ENCODE measurements around the gene PTPN7. TPM values are rescaled to one million over a fixed set of nuclear protein-coding genes. Genes with fewer than 3 reads are reported as not detected.

PTPN7 gene
- total RNA-seq, 1 donor from 2014 or later, result 7.9 TPM

DNA sequence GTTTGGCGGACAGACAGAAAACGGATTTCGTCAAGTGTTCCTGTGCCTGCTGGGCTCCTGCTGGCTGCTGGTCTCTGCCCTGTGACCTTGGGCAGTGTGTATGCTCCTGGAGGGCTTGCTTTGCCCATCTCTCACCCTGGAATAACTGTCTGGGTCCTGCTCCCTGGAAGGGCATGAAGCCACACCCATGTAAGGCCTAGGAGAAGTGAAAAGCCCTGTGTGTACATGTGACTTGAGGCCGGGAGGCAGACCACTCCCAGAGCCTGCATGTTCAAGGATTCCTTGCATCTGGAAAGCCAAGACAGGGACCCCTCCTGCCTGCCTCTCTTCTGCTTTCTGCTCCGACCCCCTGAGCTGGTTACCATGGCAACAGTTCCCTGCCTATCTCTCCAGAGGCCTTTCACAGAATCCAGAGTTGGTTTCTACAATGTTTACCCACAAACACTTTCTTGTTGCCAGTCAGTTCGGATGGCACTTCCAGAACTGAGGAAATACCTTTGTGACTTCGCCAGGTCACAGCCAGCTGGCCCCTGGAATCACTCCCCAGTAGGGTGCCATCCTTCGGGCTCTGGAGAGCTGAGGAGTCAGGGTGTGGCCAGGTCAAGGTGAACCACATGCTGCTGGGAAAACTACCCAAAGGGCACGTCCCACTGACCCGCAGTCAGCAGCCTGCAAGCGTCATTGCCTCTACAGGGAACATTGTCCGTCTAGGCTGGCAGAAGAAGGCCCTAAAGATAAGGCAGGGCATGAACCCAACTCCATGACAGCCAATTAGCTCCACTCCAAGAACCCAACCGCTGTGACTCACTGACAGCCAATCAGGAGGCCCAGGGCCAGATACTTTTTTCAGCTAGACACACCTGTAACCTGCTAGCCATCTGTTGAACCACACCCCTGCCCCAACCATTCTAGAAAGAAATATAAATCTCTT lies 52.3 kb downstream of the PTPN7 start:
- Histone ChIP-seq H3K9me3 (no peaks in the 10 kb centered on the region), H3K27me3 (no peaks in the 10 kb centered on the region), H3K4me1 (peaks cover 6% of the 10 kb centered on the region), H3K27ac (no peak overlapping the region), H3K36me3 (no peaks in the 10 kb centered on the region), H3K4me3 (no peak overlapping the region)
- intact Hi-C loops (cut with DNase I), result no loop called here
- no peak for DNase-seq (ENCODE audit: extremely low spot score in 2 of 2)
- TF ChIP-seq POLR2AphosphoS5 (IDR thresholded peaks at IDR 0.05; ENCODE audit: insufficient read depth in 1 of 2, low read depth in 1 of 2) (no peak), POLR2A (IDR thresholded peaks at IDR 0.05) (no peak)
- TF ChIP-seq, protein P1, sequence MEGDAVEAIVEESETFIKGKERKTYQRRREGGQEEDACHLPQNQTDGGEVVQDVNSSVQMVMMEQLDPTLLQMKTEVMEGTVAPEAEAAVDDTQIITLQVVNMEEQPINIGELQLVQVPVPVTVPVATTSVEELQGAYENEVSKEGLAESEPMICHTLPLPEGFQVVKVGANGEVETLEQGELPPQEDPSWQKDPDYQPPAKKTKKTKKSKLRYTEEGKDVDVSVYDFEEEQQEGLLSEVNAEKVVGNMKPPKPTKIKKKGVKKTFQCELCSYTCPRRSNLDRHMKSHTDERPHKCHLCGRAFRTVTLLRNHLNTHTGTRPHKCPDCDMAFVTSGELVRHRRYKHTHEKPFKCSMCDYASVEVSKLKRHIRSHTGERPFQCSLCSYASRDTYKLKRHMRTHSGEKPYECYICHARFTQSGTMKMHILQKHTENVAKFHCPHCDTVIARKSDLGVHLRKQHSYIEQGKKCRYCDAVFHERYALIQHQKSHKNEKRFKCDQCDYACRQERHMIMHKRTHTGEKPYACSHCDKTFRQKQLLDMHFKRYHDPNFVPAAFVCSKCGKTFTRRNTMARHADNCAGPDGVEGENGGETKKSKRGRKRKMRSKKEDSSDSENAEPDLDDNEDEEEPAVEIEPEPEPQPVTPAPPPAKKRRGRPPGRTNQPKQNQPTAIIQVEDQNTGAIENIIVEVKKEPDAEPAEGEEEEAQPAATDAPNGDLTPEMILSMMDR (IDR thresholded peaks at IDR 0.05), result no peak

DNA sequence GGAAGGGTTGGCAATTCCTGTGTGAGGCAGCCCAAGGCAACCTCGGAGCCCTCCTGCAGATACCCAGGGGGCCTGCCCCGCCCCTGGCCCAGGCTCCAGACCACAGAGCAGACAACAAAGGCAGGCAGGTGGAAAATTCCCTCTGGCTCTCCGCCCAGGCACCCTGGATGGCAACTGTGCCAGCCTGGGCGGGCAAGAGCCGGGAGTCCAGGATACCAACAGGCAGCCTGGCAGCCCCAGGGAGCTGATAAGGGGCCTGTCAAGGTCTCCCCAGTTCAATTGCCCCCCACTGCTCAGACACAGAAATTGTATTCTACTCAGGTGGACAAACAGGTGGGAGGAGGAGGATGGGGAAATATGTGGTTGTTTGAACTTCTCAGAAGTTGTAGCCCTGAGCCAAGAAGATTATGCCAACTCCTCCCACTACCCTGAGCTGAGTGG lies 53.1 kb downstream of the PTPN7 start:
- intact Hi-C loops (cut with DNase I), result no loop called here
- Histone ChIP-seq H3K36me3 (no peaks in the 10 kb centered on the region), H3K27me3 (no peaks in the 10 kb centered on the region), H3K9me3 (no peaks in the 10 kb centered on the region), H3K27ac (no peak overlapping the region), H3K4me1 (no peaks in the 10 kb centered on the region), H3K4me3 (no peak overlapping the region)
- TF ChIP-seq, protein P1 (IDR thresholded peaks at IDR 0.05), result no peak
- no peak for TF ChIP-seq POLR2A (IDR thresholded peaks at IDR 0.05)
- TF ChIP-seq POLR2AphosphoS5 (IDR thresholded peaks at IDR 0.05; ENCODE audit: insufficient read depth in 1 of 2, low read depth in 1 of 2), result no peak
- no peak for DNase-seq (ENCODE audit: extremely low spot score in 2 of 2)

DNA sequence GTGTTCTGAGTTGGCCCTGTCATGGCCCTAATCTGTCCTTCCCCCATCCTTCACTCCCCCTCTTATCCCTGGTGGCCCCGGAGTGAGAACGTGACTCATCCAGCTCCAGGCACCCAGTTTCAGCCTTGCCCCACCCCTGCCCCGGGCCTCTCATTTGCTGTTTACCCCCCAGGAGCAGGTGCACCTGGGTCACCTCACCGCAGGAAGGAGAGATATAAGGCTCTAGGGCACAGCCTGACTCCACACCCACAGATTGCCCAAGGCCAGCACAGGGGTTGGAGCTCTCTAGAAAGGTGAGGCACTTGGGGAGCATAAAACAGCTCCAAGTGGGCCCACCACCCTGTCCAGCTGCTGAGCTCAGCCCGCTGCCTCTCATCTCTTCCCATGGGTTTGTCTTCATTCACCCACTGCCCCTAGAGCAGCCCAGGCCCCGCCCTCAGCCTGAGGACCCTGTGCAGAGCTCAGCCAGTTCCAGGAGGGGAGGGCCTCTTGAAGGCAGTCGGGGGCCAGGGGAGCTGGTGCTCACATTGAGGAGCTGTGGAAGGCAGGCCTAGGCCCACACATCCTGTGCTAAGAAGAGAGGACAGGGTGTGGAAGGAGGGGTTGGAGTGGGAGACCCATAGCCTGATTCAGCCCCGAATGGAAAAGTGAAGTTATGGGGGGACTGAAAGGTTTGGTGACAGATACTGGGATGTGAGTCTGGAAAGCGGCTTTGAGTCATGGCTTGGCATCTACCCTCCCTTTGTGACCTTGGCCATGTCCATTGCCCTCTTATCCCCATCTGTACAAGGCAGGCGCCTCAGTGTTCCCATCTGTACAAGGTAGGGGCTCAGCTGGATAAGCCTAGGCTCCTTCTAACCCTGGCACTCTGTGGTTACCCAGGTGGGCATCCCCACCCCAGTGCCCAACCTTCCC lies 53.8 kb downstream of the PTPN7 start:
- TF ChIP-seq POLR2AphosphoS5 (IDR thresholded peaks at IDR 0.05; ENCODE audit: insufficient read depth in 1 of 2, low read depth in 1 of 2) (no peak), POLR2A (IDR thresholded peaks at IDR 0.05) (no peak)
- TF ChIP-seq, protein P1 (IDR thresholded peaks at IDR 0.05), result no peak
- Histone ChIP-seq H3K9me3 (no peaks in the 10 kb centered on the region), H3K27me3 (no peaks in the 10 kb centered on the region), H3K36me3 (no peaks in the 10 kb centered on the region), H3K27ac (no peak overlapping the region), H3K4me1 (no peaks in the 10 kb centered on the region), H3K4me3 (no peak overlapping the region)
- intact Hi-C loops (cut with DNase I), result no loop called here
- no peak for DNase-seq (ENCODE audit: extremely low spot score in 2 of 2)

DNA sequence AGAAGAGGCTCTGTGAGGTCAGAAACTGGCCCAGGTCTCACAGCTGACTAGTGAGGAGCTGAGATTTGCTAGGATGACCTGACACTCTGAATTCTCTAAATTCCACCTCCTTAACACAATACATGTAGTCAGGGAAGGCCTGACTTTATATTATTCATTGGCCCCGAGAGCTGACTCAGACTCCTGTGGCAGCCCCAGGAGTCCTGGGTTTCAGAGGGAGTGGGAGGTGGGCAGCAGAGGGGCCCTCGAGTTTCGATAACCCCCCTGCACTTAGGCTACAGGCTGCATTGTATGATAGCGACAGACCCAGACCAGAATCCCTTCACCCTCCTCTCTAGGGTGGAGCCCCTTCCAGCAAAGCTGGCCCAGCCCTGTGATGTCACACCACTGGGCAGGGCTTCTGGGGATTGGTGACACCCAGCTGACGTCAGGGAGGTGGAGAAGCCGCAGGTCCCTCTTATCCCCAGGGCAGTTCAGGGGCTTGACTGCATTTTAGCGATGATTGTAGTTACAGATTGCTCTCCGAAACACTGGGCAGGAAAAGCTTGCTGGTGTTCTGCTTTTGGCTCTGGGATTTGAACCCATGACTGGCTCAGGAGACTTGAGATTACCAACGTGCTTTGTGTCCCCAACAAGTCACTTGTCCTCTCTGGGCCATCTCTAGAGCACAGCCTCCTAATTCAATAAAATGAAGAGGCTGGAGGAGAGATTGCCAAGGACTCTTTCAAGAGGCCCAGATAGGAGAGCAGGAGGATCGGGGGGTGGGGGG lies 54.6 kb downstream of the PTPN7 start:
- no peaks in the 10 kb centered on the region for H3K27me3 ChIP-seq
- DNase-seq (ENCODE audit: extremely low spot score in 2 of 2), result no peak
- no peak overlapping the region for H3K4me3 ChIP-seq
- H3K4me1 ChIP-seq, result no peaks in the 10 kb centered on the region
- no peaks in the 10 kb centered on the region for H3K36me3 ChIP-seq
- TF ChIP-seq, protein P1 (IDR thresholded peaks at IDR 0.05), result no peak
- TF ChIP-seq POLR2A (IDR thresholded peaks at IDR 0.05), result no peak
- no peak for TF ChIP-seq POLR2AphosphoS5 (IDR thresholded peaks at IDR 0.05; ENCODE audit: insufficient read depth in 1 of 2, low read depth in 1 of 2)
- intact Hi-C loops (cut with DNase I), result no loop called here
- H3K9me3 ChIP-seq, result no peaks in the 10 kb centered on the region
- H3K27ac ChIP-seq, result no peak overlapping the region
